Thyroid gland (tissue), 4 donors: ENCODE results near the gene UNC5C. TPM values are rescaled to one million over a fixed set of nuclear protein-coding genes. Genes with fewer than 3 reads are reported as not detected.

Experiments
- DNase-seq, 2 donors: peaks; one replicate each; pipeline ENCODE4 v3.0.0-alpha.2; 2019
- H3K27ac ChIP-seq, 3 donors: fragments of 200-600 bp; sonication (generic); 1 replicate in 2 of 3; 2 replicates in 1 of 3; pipeline ENCODE4 v1.5.1; 2016 to 2019; ENCODE audit warnings: mild to moderate bottlenecking in 1 of 3, moderate library complexity in 1 of 3
- H3K27me3 ChIP-seq: fragments of 200-600 bp; sonication (generic); one replicate; pipeline ENCODE4 v1.5.1; 2019
- H3K36me3 ChIP-seq, 2 donors: fragments of 200-600 bp; sonication (generic); one replicate each; pipeline ENCODE4 v1.5.1; 2016 to 2019
- H3K4me1 ChIP-seq, 2 donors: fragments of 200-600 bp; sonication (generic); one replicate each; pipeline ENCODE4 v1.5.1; 2017 to 2019
- H3K4me3 ChIP-seq, 3 donors: fragments of 200-600 bp; sonication (generic); replicated peaks in 1 of 3; 1 replicate in 2 of 3; 2 replicates in 1 of 3; pipeline ENCODE4 v1.5.1; 2016; ENCODE audit warnings: mild to moderate bottlenecking in 1 of 3
- H3K9me3 ChIP-seq: fragments of 200-600 bp; sonication (generic); one replicate; pipeline ENCODE4 v1.5.1; 2017
- POLR2A ChIP-seq, 2 donors: fragments of 450-650 bp; IDR thresholded peaks; one replicate each; pipeline ENCODE4 v1.6.1; 2017; ENCODE audit warnings: antibody characterized with exemption in 2 of 2, mild to moderate bottlenecking in 2 of 2, moderate library complexity in 1 of 2
- WGBS, 2 donors: methylation state at CpG; one replicate each; pipeline ENCODE4 v1.1.5; 2017; 5-methylcytosine and 5-hydroxymethylcytosine counted together
- intact Hi-C: fragments of 100-400 bp; cut with DNase I; formaldehyde crosslinking; loops from one replicate; pipeline ENCODE4 v1.15.1; 2023
- total RNA-seq, 4 donors: library from RNA; depleted of rRNA; stranded (reverse); fragments of >200 nt; gene quantifications; one replicate each; pipeline ENCODE4 v1.2.3, GENCODE V29; 2016
- TF ChIP-seq, protein P1 (sequence below), 6 experiments: fragments of 200-600 bp in 3 of 6; fragments of 450-650 bp in 3 of 6; sonication (generic) in 3 of 6; IDR thresholded peaks; one replicate each; pipeline ENCODE4 v1.5.1; 2016 to 2019; ENCODE audit warnings: antibody characterized with exemption in 6 of 6, mild to moderate bottlenecking in 2 of 6, inconsistent platforms in 1 of 6, moderate library complexity in 1 of 6

The UNC5C gene
- total RNA-seq, 4 donors from 2014 or later, result 27.1 to 72.0 (median 59.0) TPM

- peaks cover 6 to 13% of the 10 kb centered on the region in 2 donors for H3K4me1 ChIP-seq
- H3K9me3 ChIP-seq, result no peaks in the 10 kb centered on the region
- 82 to 84% methylated on average over 1 of the region's 1 CpG for WGBS, 2 donors
- H3K4me3 ChIP-seq, result no peak overlapping the region
- intact Hi-C loops, result no loop called here
- no peaks in the 10 kb centered on the region for H3K27me3 ChIP-seq
- no peak overlapping the region for H3K27ac ChIP-seq
- H3K36me3 ChIP-seq, result no peaks in the 10 kb centered on the region
- no peak for DNase-seq
- no peak for TF ChIP-seq POLR2A (IDR thresholded peaks at IDR 0.05)
- TF ChIP-seq, protein P1, sequence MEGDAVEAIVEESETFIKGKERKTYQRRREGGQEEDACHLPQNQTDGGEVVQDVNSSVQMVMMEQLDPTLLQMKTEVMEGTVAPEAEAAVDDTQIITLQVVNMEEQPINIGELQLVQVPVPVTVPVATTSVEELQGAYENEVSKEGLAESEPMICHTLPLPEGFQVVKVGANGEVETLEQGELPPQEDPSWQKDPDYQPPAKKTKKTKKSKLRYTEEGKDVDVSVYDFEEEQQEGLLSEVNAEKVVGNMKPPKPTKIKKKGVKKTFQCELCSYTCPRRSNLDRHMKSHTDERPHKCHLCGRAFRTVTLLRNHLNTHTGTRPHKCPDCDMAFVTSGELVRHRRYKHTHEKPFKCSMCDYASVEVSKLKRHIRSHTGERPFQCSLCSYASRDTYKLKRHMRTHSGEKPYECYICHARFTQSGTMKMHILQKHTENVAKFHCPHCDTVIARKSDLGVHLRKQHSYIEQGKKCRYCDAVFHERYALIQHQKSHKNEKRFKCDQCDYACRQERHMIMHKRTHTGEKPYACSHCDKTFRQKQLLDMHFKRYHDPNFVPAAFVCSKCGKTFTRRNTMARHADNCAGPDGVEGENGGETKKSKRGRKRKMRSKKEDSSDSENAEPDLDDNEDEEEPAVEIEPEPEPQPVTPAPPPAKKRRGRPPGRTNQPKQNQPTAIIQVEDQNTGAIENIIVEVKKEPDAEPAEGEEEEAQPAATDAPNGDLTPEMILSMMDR (IDR thresholded peaks at IDR 0.05), result no peak
These were observed 24.6 kb downstream of the UNC5C start for GRCh38 chr4:95524184-95524583.

- Histone ChIP-seq H3K27me3 (no peaks in the 10 kb centered on the region), H3K9me3 (no peaks in the 10 kb centered on the region), H3K4me1 (peaks cover 8% of the 10 kb centered on the region in 2 donors), H3K4me3 (no peak overlapping the region), H3K36me3 (no peaks in the 10 kb centered on the region), H3K27ac (no peak overlapping the region)
- 85 to 87% methylated on average over 6 of the region's 6 CpGs for WGBS, 2 donors
- no peak for DNase-seq
- TF ChIP-seq, protein P1 (IDR thresholded peaks at IDR 0.05), result no peak
- TF ChIP-seq POLR2A (IDR thresholded peaks at IDR 0.05), result no peak
- intact Hi-C loops, result no loop called here
These were observed 25.9 kb downstream of the UNC5C start for GRCh38 chr4:95522682-95523530.

DNA sequence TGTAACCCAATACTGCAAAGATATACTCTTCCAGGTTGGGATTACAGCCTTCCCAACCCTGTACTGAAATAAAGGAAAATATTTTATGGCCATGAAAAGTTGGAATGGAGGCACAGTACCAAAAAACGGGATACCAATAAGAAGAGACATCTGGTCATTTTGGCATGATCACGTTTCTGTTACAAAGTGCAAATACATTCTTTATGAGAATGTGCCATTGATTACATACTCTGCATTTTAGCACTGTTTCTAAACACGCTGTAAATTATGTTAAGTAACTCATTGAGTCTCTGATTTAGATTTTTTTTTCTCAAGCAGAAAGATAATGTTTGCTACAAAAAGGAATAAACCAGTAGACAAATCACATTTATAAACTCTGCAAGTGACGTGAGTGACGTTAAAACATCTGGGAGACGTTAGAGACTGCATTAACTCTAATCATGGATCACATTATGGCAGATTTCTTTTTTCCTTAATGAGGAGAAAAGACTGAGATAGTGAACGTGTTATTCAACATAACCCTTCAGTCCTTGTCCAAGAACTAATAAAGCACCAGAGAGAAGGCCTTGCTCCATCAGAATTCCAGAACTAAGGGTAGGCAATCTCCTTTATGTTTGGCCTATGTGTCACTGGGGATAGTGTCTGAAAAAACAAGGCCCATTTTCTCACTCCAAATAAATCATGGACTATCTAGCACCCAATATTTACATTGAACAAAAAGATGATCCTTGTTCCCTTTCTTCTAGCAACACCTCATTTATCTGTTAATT, 31.0 kb downstream of the UNC5C start:
- Histone ChIP-seq H3K4me3 (no peak overlapping the region), H3K4me1 (peaks cover 0 to 2% of the 10 kb centered on the region in 2 donors), H3K27ac (no peak overlapping the region), H3K36me3 (no peaks in the 10 kb centered on the region), H3K9me3 (no peaks in the 10 kb centered on the region), H3K27me3 (no peaks in the 10 kb centered on the region)
- TF ChIP-seq, protein P1 (IDR thresholded peaks at IDR 0.05), result no peak
- no peak for TF ChIP-seq POLR2A (IDR thresholded peaks at IDR 0.05)
- intact Hi-C loops, result no loop called here
- 78 to 88% methylated on average over 7 of the region's 7 CpGs for WGBS, 2 donors
- DNase-seq, result no peak

- peaks cover 0 to 2% of the 10 kb centered on the region in 2 donors for H3K4me1 ChIP-seq
- TF ChIP-seq POLR2A (IDR thresholded peaks at IDR 0.05), result no peak
- TF ChIP-seq, protein P1 (IDR thresholded peaks at IDR 0.05), result no peak
- no peak overlapping the region for H3K4me3 ChIP-seq
- no peak for DNase-seq
- no peak overlapping the region for H3K27ac ChIP-seq
- H3K27me3 ChIP-seq, result no peaks in the 10 kb centered on the region
- H3K36me3 ChIP-seq, result no peaks in the 10 kb centered on the region
- WGBS, 2 donors, result 77 to 82% methylated on average over 10 of the region's 10 CpGs
- intact Hi-C loops, result no loop called here
- H3K9me3 ChIP-seq, result no peaks in the 10 kb centered on the region
These were observed 32.2 kb downstream of the UNC5C start for GRCh38 chr4:95516528-95517017.
